H9 (cell line): ENCODE data around the gene TXNDC12. TPM values are rescaled to one million over a fixed set of nuclear protein-coding genes. Genes with fewer than 3 reads are reported as not detected.
A peak's percentile ranks its signal among the peaks of the same experiment; 100 is the strongest.

Experiments used
- DNase-seq: peaks from one replicate; pipeline ENCODE4 v3.0.0-alpha.2; 2017
- H2AFZ ChIP-seq: one replicate; pipeline ENCODE4 v1.6.1; 2013; ENCODE audit warnings: mild to moderate bottlenecking, low read length, control low read depth, moderate library complexity
- H2AK5ac ChIP-seq: 2 replicates; pipeline ENCODE4 v1.6.1; 2013; ENCODE audit warnings: low read length, control low read depth, mixed read lengths; ENCODE audit not compliant: insufficient read length
- H2BK120ac ChIP-seq: one replicate; pipeline ENCODE4 v1.6.1; 2013; ENCODE audit warnings: low read depth, mild to moderate bottlenecking, low read length, control low read depth, inconsistent platforms; ENCODE audit not compliant: poor library complexity, severe bottlenecking
- H2BK12ac ChIP-seq: 2 replicates; pipeline ENCODE4 v1.6.1; 2013; ENCODE audit warnings: low read length, control low read depth, mixed read lengths, low read depth; ENCODE audit not compliant: insufficient read length
- H2BK15ac ChIP-seq: 2 replicates; pipeline ENCODE4 v1.6.1; 2013; ENCODE audit warnings: low read depth, low read length, control low read depth
- H2BK20ac ChIP-seq: one replicate; pipeline ENCODE4 v1.6.1; 2013; ENCODE audit warnings: low read depth, mild to moderate bottlenecking, low read length, control low read depth, inconsistent platforms; ENCODE audit not compliant: poor library complexity, severe bottlenecking
- H2BK5ac ChIP-seq: 2 replicates; pipeline ENCODE4 v1.6.1; 2013; ENCODE audit warnings: low read length, control low read depth, mixed read lengths; ENCODE audit not compliant: insufficient read length
- H3K14ac ChIP-seq: 2 replicates; pipeline ENCODE4 v1.6.1; 2013; ENCODE audit warnings: low read length, control low read depth; ENCODE audit not compliant: insufficient read depth
- H3K18ac ChIP-seq: 2 replicates; pipeline ENCODE4 v1.6.1; 2013; ENCODE audit warnings: low read depth, mild to moderate bottlenecking, mixed read lengths, low read length, control low read depth; ENCODE audit not compliant: insufficient read length
- H3K23ac ChIP-seq: 2 replicates; pipeline ENCODE4 v1.6.1; 2013; ENCODE audit warnings: low read length, control low read depth, mixed read lengths, low read depth; ENCODE audit not compliant: insufficient read length
- H3K23me2 ChIP-seq: 2 replicates; pipeline ENCODE4 v1.6.1; 2013; ENCODE audit warnings: low read depth, mild to moderate bottlenecking, mixed read lengths, low read length, control low read depth; ENCODE audit not compliant: insufficient read length, poor library complexity, severe bottlenecking
- H3K27ac ChIP-seq: 2 replicates; pipeline ENCODE4 v1.5.1; 2013; ENCODE audit warnings: low read length, control low read depth, mixed read lengths, low read depth; ENCODE audit not compliant: insufficient read length
- H3K27me3 ChIP-seq: 2 replicates; pipeline ENCODE4 v1.6.1; 2013; ENCODE audit warnings: low read length, control low read depth, inconsistent platforms; ENCODE audit not compliant: insufficient read depth
- H3K4ac ChIP-seq: 2 replicates; pipeline ENCODE4 v1.6.1; 2013; ENCODE audit warnings: low read depth, mild to moderate bottlenecking, control low read depth, inconsistent platforms, low read length, moderate library complexity
- H3K4me1 ChIP-seq: 2 replicates; pipeline ENCODE4 v1.6.1; 2013; ENCODE audit warnings: low read length, control low read depth, inconsistent platforms; ENCODE audit not compliant: insufficient read depth
- H3K4me2 ChIP-seq: 2 replicates; pipeline ENCODE4 v1.6.1; 2013; ENCODE audit warnings: low read length, control low read depth, mixed read lengths; ENCODE audit not compliant: insufficient read length, insufficient read depth
- H3K56ac ChIP-seq: 2 replicates; pipeline ENCODE4 v1.6.1; 2013; ENCODE audit warnings: low read depth, mild to moderate bottlenecking, mixed read lengths, low read length, control low read depth; ENCODE audit not compliant: insufficient read length
- H3K79me1 ChIP-seq: 2 replicates; pipeline ENCODE4 v1.6.1; 2013; ENCODE audit warnings: low read depth, mild to moderate bottlenecking, moderate library complexity, low read length, control low read depth, inconsistent platforms; ENCODE audit not compliant: insufficient read depth, poor library complexity, severe bottlenecking
- H3K79me2 ChIP-seq: 2 replicates; pipeline ENCODE4 v1.6.1; 2013; ENCODE audit warnings: low read length, control low read depth, inconsistent platforms; ENCODE audit not compliant: insufficient read depth
- H3K9ac ChIP-seq: 2 replicates; pipeline ENCODE4 v1.6.1; 2013; ENCODE audit warnings: low read length, control low read depth, mixed read lengths; ENCODE audit not compliant: insufficient read length; ENCODE audit errors: extremely low read depth
- H3K9me3 ChIP-seq: one replicate; pipeline ENCODE4 v1.6.1; 2013; ENCODE audit warnings: low read depth, low read length, inconsistent platforms; ENCODE audit not compliant: control insufficient read depth
- H3T11ph ChIP-seq: one replicate; pipeline ENCODE4 v1.6.1; 2013; ENCODE audit warnings: mild to moderate bottlenecking, low read length, control low read depth, inconsistent platforms
- H4K20me1 ChIP-seq: one replicate; pipeline ENCODE4 v1.6.1; 2013; ENCODE audit not compliant: control insufficient read depth, insufficient read length, insufficient read depth
- H4K5ac ChIP-seq: 2 replicates; pipeline ENCODE4 v1.6.1; 2013; ENCODE audit warnings: low read depth, mild to moderate bottlenecking, mixed read lengths, low read length, control low read depth; ENCODE audit not compliant: insufficient read length
- H4K8ac ChIP-seq: replicated peaks from 2 replicates; pipeline ENCODE4 v1.6.1; 2013; ENCODE audit warnings: low read length, control low read depth, mixed read lengths, low read depth; ENCODE audit not compliant: insufficient read length
- H4K91ac ChIP-seq: 2 replicates; pipeline ENCODE4 v1.6.1; 2013; ENCODE audit warnings: low read depth, mild to moderate bottlenecking, moderate library complexity, mixed read lengths, low read length, control low read depth; ENCODE audit not compliant: insufficient read length
- H3K27ac Mint-ChIP-seq, 3 experiments: 2 replicates in 2 of 3; 3 replicates in 1 of 3; pipeline ENCODE4 v1.8.0; 2020 to 2021; ENCODE audit warnings: mixed read lengths in 3 of 3, mild to moderate bottlenecking in 1 of 3, moderate library complexity in 1 of 3
- H3K27me3 Mint-ChIP-seq: 2 replicates; pipeline ENCODE4 v1.8.0; 2021; ENCODE audit warnings: low read depth, mild to moderate bottlenecking, moderate library complexity, mixed read lengths
- H3K36me3 Mint-ChIP-seq, 3 experiments: 2 replicates in 2 of 3; 3 replicates in 1 of 3; pipeline ENCODE4 v1.8.0; 2020 to 2021; ENCODE audit warnings: low read depth in 3 of 3, mixed read lengths in 3 of 3; ENCODE audit not compliant: insufficient read depth in 1 of 3
- H3K4me1 Mint-ChIP-seq, 2 experiments: 2 replicates each; pipeline ENCODE4 v1.8.0; 2020; ENCODE audit warnings: mixed read lengths in 2 of 2
- H3K4me3 Mint-ChIP-seq, 2 experiments: 2 replicates in 1 of 2; 3 replicates in 1 of 2; pipeline ENCODE4 v1.8.0; 2020 to 2021; ENCODE audit warnings: mild to moderate bottlenecking in 2 of 2, mixed read lengths in 2 of 2, moderate library complexity in 1 of 2
- H3K9me3 Mint-ChIP-seq, 2 experiments: 2 replicates in 1 of 2; 3 replicates in 1 of 2; pipeline ENCODE4 v1.8.0; 2020; ENCODE audit warnings: mild to moderate bottlenecking in 2 of 2, mixed read lengths in 2 of 2, moderate library complexity in 1 of 2
- WGBS: extraction: QIAGEN DNeasy Blood & Tissue Kit; methylation state at CpG from one replicate; pipeline ENCODE4 v1.1.7; 2013; ENCODE audit warnings: missing lambda C conversion rate, low lambda C conversion rate, mixed read lengths; ENCODE audit not compliant: insufficient read length; ENCODE audit errors: extremely low coverage; 5-methylcytosine and 5-hydroxymethylcytosine counted together
- total RNA-seq: library from RNA; stranded (reverse); gene quantifications from 2 replicates; pipeline ENCODE4 v1.2.1, GENCODE V29; 2021
- TF ChIP-seq, protein P1 (sequence below): fragments of 200-600 bp; sonication (generic); conservative IDR thresholded peaks from 3 replicates; pipeline ENCODE4 v1.8.0; 2021; ENCODE audit warnings: antibody characterized with exemption, mild to moderate bottlenecking

The TXNDC12 gene
- total RNA-seq, 1 experiment from 2014 or later, result 82.1 TPM

- H3K14ac ChIP-seq, result no peak overlapping the region
- H3K9me3 Mint-ChIP-seq, result 0 out of 5 replicates have a peak, but pooled peaks cover 0 to 3% of the 10 kb centered on the region in 2 experiments
- H3K36me3 Mint-ChIP-seq, result 0 out of 7 replicates have a peak, but pooled peaks cover 0 to 3% (median 0%) of the 10 kb centered on the region in 3 experiments
- H3K23ac ChIP-seq, result no peak overlapping the region
- H3T11ph ChIP-seq, result no peak overlapping the region
- no peaks in the 10 kb centered on the region for H3K9me3 ChIP-seq
- H4K91ac ChIP-seq, result no peak overlapping the region
- no peaks in the 10 kb centered on the region for H3K27me3 ChIP-seq
- no peak overlapping the region for H3K18ac ChIP-seq
- peak overlapping the region; percentile 85 to 98 (median 92); a peak in 5 of 7 replicates for H3K27ac Mint-ChIP-seq
- no CpG with 5 or more reads among the region's 7 CpGs for WGBS
- TF ChIP-seq, protein P1, sequence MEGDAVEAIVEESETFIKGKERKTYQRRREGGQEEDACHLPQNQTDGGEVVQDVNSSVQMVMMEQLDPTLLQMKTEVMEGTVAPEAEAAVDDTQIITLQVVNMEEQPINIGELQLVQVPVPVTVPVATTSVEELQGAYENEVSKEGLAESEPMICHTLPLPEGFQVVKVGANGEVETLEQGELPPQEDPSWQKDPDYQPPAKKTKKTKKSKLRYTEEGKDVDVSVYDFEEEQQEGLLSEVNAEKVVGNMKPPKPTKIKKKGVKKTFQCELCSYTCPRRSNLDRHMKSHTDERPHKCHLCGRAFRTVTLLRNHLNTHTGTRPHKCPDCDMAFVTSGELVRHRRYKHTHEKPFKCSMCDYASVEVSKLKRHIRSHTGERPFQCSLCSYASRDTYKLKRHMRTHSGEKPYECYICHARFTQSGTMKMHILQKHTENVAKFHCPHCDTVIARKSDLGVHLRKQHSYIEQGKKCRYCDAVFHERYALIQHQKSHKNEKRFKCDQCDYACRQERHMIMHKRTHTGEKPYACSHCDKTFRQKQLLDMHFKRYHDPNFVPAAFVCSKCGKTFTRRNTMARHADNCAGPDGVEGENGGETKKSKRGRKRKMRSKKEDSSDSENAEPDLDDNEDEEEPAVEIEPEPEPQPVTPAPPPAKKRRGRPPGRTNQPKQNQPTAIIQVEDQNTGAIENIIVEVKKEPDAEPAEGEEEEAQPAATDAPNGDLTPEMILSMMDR, result no peak
- no peak overlapping the region for H2BK20ac ChIP-seq
- no peak overlapping the region for H2AK5ac ChIP-seq
- no peak overlapping the region for H2AFZ ChIP-seq
- no peak overlapping the region for H3K4me3 Mint-ChIP-seq
- no peak overlapping the region for H3K4me2 ChIP-seq
- H3K79me2 ChIP-seq, result no peaks in the 10 kb centered on the region
- DNase-seq, result no peak
- H4K20me1 ChIP-seq, result no peaks in the 10 kb centered on the region
- H2BK120ac ChIP-seq, result no peak overlapping the region
- H2BK12ac ChIP-seq, result no peak overlapping the region
- H3K27me3 Mint-ChIP-seq, result no peaks in the 10 kb centered on the region
- H3K4me1 Mint-ChIP-seq, result peaks cover 32 to 37% of the 10 kb centered on the region in 2 experiments
- no peak overlapping the region for H4K8ac ChIP-seq
- no peak overlapping the region for H3K56ac ChIP-seq
- no peaks in the 10 kb centered on the region for H3K23me2 ChIP-seq
- no peak overlapping the region for H3K27ac ChIP-seq
- H4K5ac ChIP-seq, result no peak overlapping the region
- no peaks in the 10 kb centered on the region for H3K79me1 ChIP-seq
- no peak overlapping the region for H2BK15ac ChIP-seq
- H2BK5ac ChIP-seq, result no peak overlapping the region
- H3K9ac ChIP-seq, result no peak overlapping the region
- peaks cover 13% of the 10 kb centered on the region; the same call in 1 of the 2 replicates for H3K4me1 ChIP-seq
- H3K4ac ChIP-seq, result no peak overlapping the region
Observed at GRCh38 chr1:52008071-52008809, 46.8 kb downstream of the TXNDC12 start.
